HepG2 (cell line): ENCODE results near the gene CBX2. TPM values are rescaled to one million over a fixed set of nuclear protein-coding genes. Genes with fewer than 3 reads are reported as not detected.

Experiments used
- ELF3 ChIP-seq: IDR thresholded peaks from 2 replicates; pipeline ENCODE4 v1.6.1; 2016; ENCODE audit warnings: missing genetic modification reagents, missing compliant biosample characterization
- FOXO1 ChIP-seq: sonication (generic); formaldehyde crosslinking; IDR thresholded peaks from 2 replicates; pipeline ENCODE4 v1.4.0; 2020; ENCODE audit warnings: missing genetic modification reagents
- HDAC1 ChIP-seq: sonication (generic); formaldehyde crosslinking; IDR thresholded peaks from 2 replicates; pipeline ENCODE4 v1.5.1; 2020; ENCODE audit warnings: mild to moderate bottlenecking, missing genetic modification reagents
- HNRNPLL ChIP-seq: fragments of 200-400 bp; formaldehyde crosslinking; IDR thresholded peaks from 2 replicates; pipeline ENCODE4 v1.6.1; 2017; ENCODE audit warnings: mild to moderate bottlenecking, low read depth, low read length; ENCODE audit not compliant: poor library complexity, severe bottlenecking
- KAT7 ChIP-seq: IDR thresholded peaks from 2 replicates; pipeline ENCODE4 v1.6.1; 2018; ENCODE audit warnings: borderline replicate concordance, missing compliant biosample characterization
- KLF11 ChIP-seq: IDR thresholded peaks from 2 replicates; pipeline ENCODE4 v1.6.1; 2016; ENCODE audit warnings: missing compliant biosample characterization
- MAFK ChIP-seq, 2 experiments: IDR thresholded peaks in 1 of 2; conservative IDR thresholded peaks in 1 of 2; 2 replicates each; pipeline ENCODE4 v1.6.1; 2011; ENCODE audit warnings: improper control_type of control experiment in 2 of 2, low read length in 2 of 2
- SOX5 ChIP-seq: IDR thresholded peaks from 2 replicates; pipeline ENCODE4 v1.6.1; 2016; ENCODE audit warnings: borderline replicate concordance
- SP5 ChIP-seq: IDR thresholded peaks from 2 replicates; pipeline ENCODE4 v1.6.1; 2016; ENCODE audit warnings: low read depth, borderline replicate concordance
- SPEN ChIP-seq: sonication (generic); formaldehyde crosslinking; IDR thresholded peaks from 2 replicates; pipeline ENCODE4 v1.5.1; 2020; ENCODE audit warnings: low read depth, mild to moderate bottlenecking, missing genetic modification reagents
- ZBTB40 ChIP-seq, 2 experiments: fragments of 450-650 bp in 1 of 2; sonication (generic) in 1 of 2; formaldehyde crosslinking in 1 of 2; IDR thresholded peaks; 2 replicates each; pipeline versions ENCODE4 v1.6.1 to v1.8.0; 2016 to 2022; ENCODE audit warnings: antibody characterized with exemption in 1 of 2, mild to moderate bottlenecking in 1 of 2, missing genetic modification reagents in 1 of 2
- ZNF441 ChIP-seq: sonication (generic); formaldehyde crosslinking; IDR thresholded peaks from 2 replicates; pipeline ENCODE4 v1.7.0; 2021; ENCODE audit warnings: missing genetic modification reagents, borderline replicate concordance
- ZNF530 ChIP-seq: sonication (generic); formaldehyde crosslinking; IDR thresholded peaks from 2 replicates; pipeline ENCODE4 v1.5.0; 2020; ENCODE audit warnings: low read depth, mild to moderate bottlenecking, missing genetic modification reagents
- ZNF724P ChIP-seq: sonication (generic); formaldehyde crosslinking; IDR thresholded peaks from 2 replicates; pipeline ENCODE4 v1.8.0; 2022; ENCODE audit warnings: missing genetic modification reagents, borderline replicate concordance
- polyA plus RNA-seq, 8 experiments: library from polyadenylated mRNA; depleted of rRNA in 3 of 8; stranded (reverse) in 7 of 8; unstranded in 1 of 8; fragments of >200 nt; fragmentation: Illumina TruSeq in 4 of 8; extraction: Trizol in 4 of 8; gene quantifications; 2 replicates each; pipeline versions ENCODE4 v1.2.1 to v1.2.3, GENCODE V29; 2011 to 2016; ENCODE audit warnings: low read depth in 4 of 8, missing spikeins in 1 of 8, mixed read lengths in 1 of 8; ENCODE audit not compliant: insufficient read depth in 1 of 8
- total RNA-seq, 5 experiments: library from RNA; depleted of rRNA; stranded (reverse); fragments of >200 nt; fragmentation: Illumina TruSeq; extraction: Trizol; gene quantifications; 2 replicates each; pipeline ENCODE4 v1.2.3, GENCODE V29; 2016; ENCODE audit warnings: low read depth in 1 of 5
- TF ChIP-seq, protein P1 (sequence below): sonication (generic); formaldehyde crosslinking; IDR thresholded peaks from 2 replicates; pipeline ENCODE4 v1.4.0; 2020; ENCODE audit warnings: missing genetic modification reagents
- TF ChIP-seq, protein P2 (sequence below): sonication (generic); formaldehyde crosslinking; IDR thresholded peaks from 2 replicates; pipeline ENCODE4 v1.4.0; 2020; ENCODE audit warnings: mild to moderate bottlenecking, missing genetic modification reagents

Gene CBX2
- total and polyA plus RNA-seq, 2 of the 13 experiments (the other 11 are each of a cell fraction or from before 2014, with no cell fraction given): 14.5 to 31.1 TPM

DNA sequence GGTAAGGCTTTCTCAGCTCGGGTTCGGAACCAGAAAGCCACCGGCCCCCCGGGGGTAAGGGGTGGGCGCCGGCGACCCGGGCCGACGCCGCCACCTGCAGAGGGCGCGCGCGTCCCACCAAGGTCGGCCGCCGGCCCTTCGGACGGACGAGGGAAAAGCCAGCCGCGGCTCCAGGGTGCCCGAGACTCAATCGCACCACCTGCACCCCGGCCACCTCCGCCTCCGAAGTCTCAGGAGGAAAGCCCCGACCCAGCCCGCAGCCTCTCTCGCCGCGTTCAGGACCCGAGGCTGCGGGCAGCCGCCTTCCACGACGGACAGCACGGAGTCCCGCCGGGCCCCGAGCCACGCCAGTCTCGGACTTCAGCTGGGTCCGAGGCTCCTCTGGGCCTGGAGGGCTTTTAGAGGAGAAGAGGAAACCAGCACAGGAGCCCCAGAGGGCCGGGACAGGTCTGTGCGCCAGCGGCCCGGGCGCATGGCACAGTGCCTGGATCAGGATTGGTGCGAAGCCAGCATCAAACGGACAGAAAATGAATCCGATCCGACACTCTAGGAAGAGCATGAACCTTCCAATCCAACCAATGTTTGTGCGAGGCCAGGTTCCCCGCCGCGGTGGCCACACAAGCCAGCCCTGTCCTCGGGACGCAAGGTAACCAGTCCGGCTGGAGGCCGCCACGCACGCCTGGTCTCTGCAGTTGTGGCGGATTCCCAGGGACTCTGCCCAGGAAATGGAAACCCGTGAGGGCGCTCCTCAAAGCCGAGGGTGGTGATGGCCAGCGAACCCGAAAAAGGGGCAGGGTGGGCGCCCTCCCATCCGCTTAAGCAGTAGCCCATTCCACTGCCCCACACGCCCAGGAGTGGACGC is 12.2 kb downstream of the CBX2 start (continued):
- TF ChIP-seq, protein P1, sequence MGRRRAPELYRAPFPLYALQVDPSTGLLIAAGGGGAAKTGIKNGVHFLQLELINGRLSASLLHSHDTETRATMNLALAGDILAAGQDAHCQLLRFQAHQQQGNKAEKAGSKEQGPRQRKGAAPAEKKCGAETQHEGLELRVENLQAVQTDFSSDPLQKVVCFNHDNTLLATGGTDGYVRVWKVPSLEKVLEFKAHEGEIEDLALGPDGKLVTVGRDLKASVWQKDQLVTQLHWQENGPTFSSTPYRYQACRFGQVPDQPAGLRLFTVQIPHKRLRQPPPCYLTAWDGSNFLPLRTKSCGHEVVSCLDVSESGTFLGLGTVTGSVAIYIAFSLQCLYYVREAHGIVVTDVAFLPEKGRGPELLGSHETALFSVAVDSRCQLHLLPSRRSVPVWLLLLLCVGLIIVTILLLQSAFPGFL (CRISPR knock-in tag): no peak
- TF ChIP-seq KAT7 (CRISPR knock-in tag): no peak
- TF ChIP-seq ZNF724P (CRISPR knock-in tag): 0 out of 2 replicates have a peak, but pooled peaks have one; percentile 19
- no peak for TF ChIP-seq FOXO1 (CRISPR knock-in tag)
- no peak for TF ChIP-seq ZNF530 (CRISPR knock-in tag)
- TF ChIP-seq HNRNPLL: peak; percentile 34
- peak; percentile 37; the same call in 1 of the 2 replicates for TF ChIP-seq SPEN
- TF ChIP-seq SP5 (CRISPR knock-in tag): no peak
- no peak for TF ChIP-seq KLF11 (CRISPR knock-in tag)
- TF ChIP-seq MAFK (conservative IDR thresholded peaks at IDR 0.05 in 1 of 2, IDR thresholded peaks at IDR 0.05 in 1 of 2; ENCODE audit: low read length in 2 of 2): no peak
- TF ChIP-seq HDAC1 (CRISPR knock-in tag): no peak
- no peak for TF ChIP-seq ELF3
- TF ChIP-seq, protein P2, sequence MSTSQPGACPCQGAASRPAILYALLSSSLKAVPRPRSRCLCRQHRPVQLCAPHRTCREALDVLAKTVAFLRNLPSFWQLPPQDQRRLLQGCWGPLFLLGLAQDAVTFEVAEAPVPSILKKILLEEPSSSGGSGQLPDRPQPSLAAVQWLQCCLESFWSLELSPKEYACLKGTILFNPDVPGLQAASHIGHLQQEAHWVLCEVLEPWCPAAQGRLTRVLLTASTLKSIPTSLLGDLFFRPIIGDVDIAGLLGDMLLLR (CRISPR knock-in tag): no peak
- no peak for TF ChIP-seq ZBTB40 (IDR thresholded peaks at IDR 0.05)
- no peak for TF ChIP-seq ZBTB40 (CRISPR knock-in tag; IDR thresholded peaks at IDR 0.05)
- no peak for TF ChIP-seq SOX5
- no peak for TF ChIP-seq ZNF441 (CRISPR knock-in tag)
